NCI-H1092 treated with DMSO at 0.1 percent for 48 hours (cell line): ENCODE results near the gene ATP2B2.
"Not testable (repeated sequence)": the region's sequence is repeated elsewhere in the genome, so short reads cannot be mapped to it uniquely, and the experiment has no call there.

Experiments used
- DNase-seq: peaks from one replicate; lab custom pipeline; 2025; lab: John Stamatoyannopoulos, UW

ATP2B2 gene

GRCh38 chr3:10382445-10382844 lies 122.9 kb downstream of the ATP2B2 start:
- not testable (repeated sequence) for DNase-seq

- DNase-seq = peak; percentile 26
These were observed 124.0 kb downstream of the ATP2B2 start for GRCh38 chr3:10381336-10381735.

GRCh38 chr3:10380906-10381305 lies 124.5 kb downstream of the ATP2B2 start:
- no peak for DNase-seq

- DNase-seq = no peak
These were observed 125.4 kb downstream of the ATP2B2 start for GRCh38 chr3:10379961-10380360.

GRCh38 chr3:10379161-10379560 lies 126.2 kb downstream of the ATP2B2 start:
- no peak for DNase-seq

- no peak for DNase-seq
These were observed 126.6 kb downstream of the ATP2B2 start for GRCh38 chr3:10378742-10379141.

- DNase-seq = no peak
These were observed 127.1 kb downstream of the ATP2B2 start for GRCh38 chr3:10378246-10378645.

GRCh38 chr3:10377148-10377725 lies 128.1 kb downstream of the ATP2B2 start:
- DNase-seq = no peak

GRCh38 chr3:10376353-10376752 lies 129.0 kb downstream of the ATP2B2 start:
- no peak for DNase-seq

GRCh38 chr3:10375296-10376053 lies 129.9 kb downstream of the ATP2B2 start:
- no peak for DNase-seq

GRCh38 chr3:10374311-10374710 lies 131.1 kb downstream of the ATP2B2 start:
- DNase-seq = no peak

- DNase-seq = no peak
These were observed 131.6 kb downstream of the ATP2B2 start for GRCh38 chr3:10373686-10374261.

GRCh38 chr3:10371789-10372188 lies 133.6 kb downstream of the ATP2B2 start:
- no peak for DNase-seq

- no peak for DNase-seq
These were observed 134.2 kb downstream of the ATP2B2 start for GRCh38 chr3:10371167-10371566.

GRCh38 chr3:10370429-10370828 lies 135.0 kb downstream of the ATP2B2 start:
- no peak for DNase-seq

- DNase-seq = no peak
These were observed 136.9 kb downstream of the ATP2B2 start for GRCh38 chr3:10368512-10368911.

- no peak for DNase-seq
These were observed 137.9 kb downstream of the ATP2B2 start for GRCh38 chr3:10367506-10367905.

- no peak for DNase-seq
These were observed 138.7 kb downstream of the ATP2B2 start for GRCh38 chr3:10366651-10367101.

- DNase-seq = no peak
These were observed 139.6 kb downstream of the ATP2B2 start for GRCh38 chr3:10365791-10366190.

GRCh38 chr3:10365316-10365715 lies 140.1 kb downstream of the ATP2B2 start:
- no peak for DNase-seq

GRCh38 chr3:10364806-10365205 lies 140.6 kb downstream of the ATP2B2 start:
- DNase-seq = no peak

- DNase-seq = no peak
These were observed 141.5 kb downstream of the ATP2B2 start for GRCh38 chr3:10363935-10364334.

GRCh38 chr3:10361375-10361774 lies 144.0 kb downstream of the ATP2B2 start:
- peak; percentile 83 for DNase-seq
